HCT116 (cell line): ENCODE data around the gene OPN1SW. TPM values are rescaled to one million over a fixed set of nuclear protein-coding genes. Genes with fewer than 3 reads are reported as not detected.

Source experiments
- ATAC-seq: fragments of 200-7000 bp; cut with Tn5 transposase; 2 replicates; pipeline ENCODE4 v1.9.1; 2020; ENCODE audit warnings: mild to moderate bottlenecking, moderate library complexity
- BruUV-seq: library from RNA; stranded (reverse); fragments of 400-500 nt; replicated peaks from 2 replicates; lab custom pipeline; 2021; lab: Mats Ljungman, UMichigan
- CTCF ChIA-PET: fragments of 300-600 bp; sonication (Branson Sonifier 250); formaldehyde crosslinking; loops from one replicate; lab custom pipeline; 2021; ENCODE audit warnings: antibody characterized with exemption; lab: Charles Lee
- POLR2A ChIA-PET: fragments of 300-600, 350-600 bp; sonication (Branson Sonifier 250); formaldehyde crosslinking; loops from one replicate; lab custom pipeline; 2021; ENCODE audit warnings: antibody characterized with exemption; lab: Charles Lee
- RAD21 ChIA-PET, 2 experiments: fragments of 300-600 bp; sonication (Branson Sonifier 250); formaldehyde crosslinking; loops; one replicate each; lab custom pipeline; 2023; ENCODE audit warnings: low total read pairs in 2 of 2; ENCODE audit not compliant: uncharacterized antibody in 2 of 2, unreplicated experiment in 2 of 2, low non-redundant PET in 1 of 2; lab: Charles Lee
- DNase-seq: peaks from one replicate; pipeline ENCODE4 v3.0.0-alpha.2; 2010; ENCODE audit warnings: low read depth, low spot score
- H2AFZ ChIP-seq: fragments of 200-600 bp; shearing (Covaris generic), sonication (generic); 2 replicates; pipeline ENCODE4 v1.6.1; 2017; ENCODE audit warnings: low read depth, mixed run types, mixed read lengths, antibody characterized with exemption, low read length; ENCODE audit not compliant: poor library complexity, severe bottlenecking
- H3K27ac ChIP-seq: 2 replicates; pipeline ENCODE4 v1.5.1; 2012; ENCODE audit warnings: low read depth, low read length
- H3K27me3 ChIP-seq: fragments of 200-600 bp; sonication (generic); 2 replicates; pipeline ENCODE4 v1.6.1; 2016; ENCODE audit warnings: mixed run types, low read length, mixed read lengths; ENCODE audit not compliant: insufficient read depth
- H3K36me3 ChIP-seq, 2 experiments: fragments of 200-500 bp in 1 of 2; fragments of 200-600 bp in 1 of 2; sonication (Bioruptor generic) in 1 of 2; sonication (generic) in 1 of 2; 2 replicates each; pipeline versions ENCODE4 v1.5.1 to v1.6.1; 2014 to 2016; ENCODE audit warnings: low read length in 2 of 2, inconsistent platforms in 1 of 2, mixed read lengths in 1 of 2, mixed run types in 1 of 2; ENCODE audit not compliant: insufficient read depth in 2 of 2, control insufficient read depth in 1 of 2
- H3K4me1 ChIP-seq, 2 experiments: fragments of 200-600 bp in 1 of 2; sonication (generic) in 1 of 2; 2 replicates each; pipeline versions ENCODE4 v1.5.1 to v1.6.1; 2012 to 2017; ENCODE audit warnings: low read length in 2 of 2, inconsistent platforms in 1 of 2, mild to moderate bottlenecking in 1 of 2, mixed read lengths in 1 of 2, mixed run types in 1 of 2, moderate library complexity in 1 of 2; ENCODE audit not compliant: insufficient read depth in 2 of 2, control insufficient read depth in 1 of 2
- H3K4me2 ChIP-seq: fragments of 200-600 bp; sonication (generic); 2 replicates; pipeline ENCODE4 v1.6.1; 2017; ENCODE audit warnings: mixed run types, low read length, mixed read lengths
- H3K4me3 ChIP-seq, 2 experiments: fragments of 200-600 bp in 1 of 2; sonication (generic) in 1 of 2; replicated peaks in 1 of 2; 2 replicates each; pipeline ENCODE4 v1.5.1; 2011 to 2016; ENCODE audit warnings: low read length in 2 of 2, control low read depth in 1 of 2, low read depth in 1 of 2, mild to moderate bottlenecking in 1 of 2, mixed read lengths in 1 of 2, mixed run types in 1 of 2
- H3K79me2 ChIP-seq: fragments of 200-600 bp; sonication (generic); 2 replicates; pipeline ENCODE4 v1.6.1; 2017; ENCODE audit warnings: mild to moderate bottlenecking, mixed run types, low read length, moderate library complexity, mixed read lengths; ENCODE audit not compliant: insufficient read depth
- H3K9ac ChIP-seq: fragments of 200-600 bp; sonication (generic); 2 replicates; pipeline ENCODE4 v1.6.1; 2016; ENCODE audit warnings: low read length, mixed read lengths
- H3K9me2 ChIP-seq: fragments of 200-600 bp; sonication (generic), shearing (Covaris generic); 2 replicates; pipeline ENCODE4 v1.6.1; 2017; ENCODE audit warnings: mixed run types, mild to moderate bottlenecking, moderate library complexity; ENCODE audit not compliant: insufficient read depth
- H3K9me3 ChIP-seq, 2 experiments: fragments of 200-500 bp in 1 of 2; fragments of 200-600 bp in 1 of 2; sonication (Bioruptor generic) in 1 of 2; sonication (generic) in 1 of 2; 2 replicates each; pipeline ENCODE4 v1.6.1; 2014 to 2017; ENCODE audit warnings: low read length in 2 of 2, mixed read lengths in 2 of 2, inconsistent platforms in 1 of 2, low read depth in 1 of 2, mild to moderate bottlenecking in 1 of 2, mixed run types in 1 of 2, moderate library complexity in 1 of 2; ENCODE audit not compliant: control insufficient read depth in 1 of 2, insufficient read depth in 1 of 2
- H4K20me1 ChIP-seq: fragments of 200-600 bp; sonication (generic), shearing (Covaris generic); 2 replicates; pipeline ENCODE4 v1.6.1; 2017; ENCODE audit warnings: mixed run types, mild to moderate bottlenecking, moderate library complexity; ENCODE audit not compliant: insufficient read depth
- ATF3 ChIP-seq: IDR thresholded peaks from 2 replicates; pipeline ENCODE4 v1.6.1; 2012
- CBX3 ChIP-seq: IDR thresholded peaks from 2 replicates; pipeline ENCODE4 v1.6.1; 2012; ENCODE audit warnings: low read depth
- CTCF ChIP-seq, 3 experiments: fragments of 200-600 bp in 1 of 3; sonication (generic) in 1 of 3; IDR thresholded peaks in 2 of 3; conservative IDR thresholded peaks in 1 of 3; 2 replicates each; pipeline ENCODE4 v1.5.1; 2012 to 2017; ENCODE audit warnings: low read depth in 2 of 3, low read length in 2 of 3, antibody characterized with exemption in 1 of 3, borderline replicate concordance in 1 of 3, control low read depth in 1 of 3, mild to moderate bottlenecking in 1 of 3, mixed read lengths in 1 of 3, mixed run types in 1 of 3, moderate library complexity in 1 of 3; ENCODE audit not compliant: insufficient read depth in 1 of 3
- FOSL1 ChIP-seq: IDR thresholded peaks from 2 replicates; pipeline ENCODE4 v1.6.1; 2012; ENCODE audit warnings: low read depth
- JUND ChIP-seq: IDR thresholded peaks from 2 replicates; pipeline ENCODE4 v1.6.1; 2012
- MAX ChIP-seq: IDR thresholded peaks from 2 replicates; pipeline ENCODE4 v1.6.1; 2012
- POLR2AphosphoS5 ChIP-seq: IDR thresholded peaks from 2 replicates; pipeline ENCODE4 v1.6.1; 2011; ENCODE audit warnings: mild to moderate bottlenecking, low read depth, low read length, moderate library complexity
- SP1 ChIP-seq: IDR thresholded peaks from 2 replicates; pipeline ENCODE4 v1.6.1; 2012; ENCODE audit warnings: low read depth
- SRF ChIP-seq: IDR thresholded peaks from 2 replicates; pipeline ENCODE4 v1.6.1; 2012; ENCODE audit warnings: low read depth
- TCF7L2 ChIP-seq: IDR thresholded peaks from 2 replicates; pipeline ENCODE4 v1.7.0; 2011; ENCODE audit warnings: borderline replicate concordance, inconsistent platforms; ENCODE audit not compliant: insufficient read depth, insufficient read length; ENCODE audit errors: extremely low read depth
- ZBTB33 ChIP-seq: IDR thresholded peaks from 2 replicates; pipeline ENCODE4 v1.6.1; 2011; ENCODE audit warnings: mild to moderate bottlenecking, low read length, moderate library complexity; ENCODE audit not compliant: insufficient replicate concordance; ENCODE audit errors: extremely low read depth
- ZFX ChIP-seq: fragments of 450-650 bp; IDR thresholded peaks from 2 replicates; pipeline ENCODE4 v1.6.1; 2017
- intact Hi-C: fragments of 100-400 bp; cut with micrococcal nuclease; formaldehyde crosslinking; loops from 2 replicates; pipeline ENCODE4 v1.10.0; 2022
- total RNA-seq: library from RNA; stranded (reverse); gene quantifications from one replicate; pipeline ENCODE4 v1.2.1, GENCODE V29; 2021; ENCODE audit not compliant: unreplicated experiment

Gene OPN1SW
- total RNA-seq, 1 experiment from 2014 or later, result not detected

GRCh38 chr7:128731184-128731583, 44.4 kb downstream of the OPN1SW start:
- Histone ChIP-seq H3K4me2 (no peak overlapping the region), H2AFZ (no peak overlapping the region), H3K79me2 (no peaks in the 10 kb centered on the region), H3K27ac (no peak overlapping the region), H3K4me3 (no peak overlapping the region), H3K36me3 (no peaks in the 10 kb centered on the region), H3K9me3 (no peaks in the 10 kb centered on the region), H3K9ac (no peak overlapping the region), H3K9me2 (no peaks in the 10 kb centered on the region), H3K27me3 (no peaks in the 10 kb centered on the region), H4K20me1 (no peaks in the 10 kb centered on the region), H3K4me1 (peaks cover 0 to 15% of the 10 kb centered on the region in 2 experiments; a peak in 2 of 4 replicates)
- ChIA-PET RAD21 (no interaction called here), POLR2A (no interaction called here), CTCF (no interaction called here)
- intact Hi-C loops, result no loop called here
- TF ChIP-seq JUND (no peak), FOSL1 (no peak)
- BruUV-seq, result no TSS peak
- ATAC-seq (no peak), DNase-seq (no peak)

GRCh38 chr7:128729494-128729893, 46.1 kb downstream of the OPN1SW start:
- H3K4me3 ChIP-seq, result no peak overlapping the region
- H3K9me3 ChIP-seq, result no peaks in the 10 kb centered on the region
- H3K4me1 ChIP-seq, result peaks cover 0 to 6% of the 10 kb centered on the region in 2 experiments; a peak in 1 of 4 replicates
- H4K20me1 ChIP-seq, result no peaks in the 10 kb centered on the region
- H3K9ac ChIP-seq, result no peak overlapping the region
- H3K4me2 ChIP-seq, result no peak overlapping the region
- no peaks in the 10 kb centered on the region for H3K27me3 ChIP-seq
- no peaks in the 10 kb centered on the region for H3K9me2 ChIP-seq
- no peaks in the 10 kb centered on the region for H3K36me3 ChIP-seq
- BruUV-seq, result no TSS peak
- intact Hi-C loops, result no loop called here
- no peak for ATAC-seq
- H2AFZ ChIP-seq, result no peak overlapping the region
- POLR2A ChIA-PET, result no interaction called here
- CTCF ChIA-PET, result no interaction called here
- H3K27ac ChIP-seq, result no peak overlapping the region
- no peak for DNase-seq
- RAD21 ChIA-PET, result no interaction called here
- H3K79me2 ChIP-seq, result no peaks in the 10 kb centered on the region
- TF ChIP-seq JUND (no peak), MAX (no peak), TCF7L2 (no peak), SRF (no peak), ZFX (no peak), FOSL1 (no peak), SP1 (no peak), ZBTB33 (no peak), POLR2AphosphoS5 (no peak), ATF3 (no peak), CTCF (IDR thresholded peaks at IDR 0.05 in 2 of 3, conservative IDR thresholded peaks at IDR 0.05 in 1 of 3; ENCODE audit: borderline replicate concordance in 1 of 3, insufficient read depth in 1 of 3, low read depth in 2 of 3, low read length in 2 of 3) (no peak), CBX3 (no peak)
